ENCODE data around the gene ABHD14A.

ABHD14A gene

DNA sequence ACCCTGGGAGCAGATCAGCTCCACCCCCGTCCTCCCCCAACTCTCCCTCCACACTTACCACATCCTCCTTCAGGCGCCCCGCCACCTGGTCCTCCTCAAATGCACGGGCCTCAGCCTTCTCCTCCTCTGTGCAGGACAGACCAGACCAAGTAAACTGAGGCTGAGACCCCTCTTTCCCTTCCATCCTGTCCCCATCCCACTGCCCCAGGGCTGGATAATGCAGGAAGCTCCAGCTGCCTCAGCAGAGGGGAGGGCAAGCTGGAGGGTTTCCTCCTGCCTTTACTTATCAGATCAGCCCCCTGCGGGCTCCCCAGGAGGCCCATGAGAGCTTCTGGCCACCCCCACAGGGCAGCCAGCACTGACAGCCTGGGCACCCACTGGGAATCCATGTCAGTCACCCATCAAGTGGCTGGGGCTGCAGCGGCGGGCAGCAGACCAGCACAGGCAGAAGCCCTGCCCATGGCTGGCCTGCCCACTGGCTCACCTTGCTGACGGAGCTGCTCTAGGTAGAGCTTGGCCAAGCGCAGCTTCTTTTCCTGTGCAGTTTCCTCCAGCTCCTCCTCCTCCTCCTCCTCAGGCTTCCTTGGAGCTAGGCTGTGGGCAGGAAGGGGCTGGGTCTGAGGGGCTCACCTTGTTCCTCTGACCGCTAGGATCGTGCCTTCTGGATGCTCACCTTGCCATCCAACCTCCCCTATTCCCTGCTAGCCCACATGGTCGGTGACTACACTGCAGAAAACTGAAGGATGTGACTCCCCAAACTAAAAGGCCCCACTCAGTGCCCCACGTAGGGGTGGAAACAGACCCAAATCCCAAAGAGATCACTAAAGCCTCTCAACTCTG is 37.0 kb upstream of the ABHD14A start:
- no peak overlapping the region for H3K4me2 ChIP-seq (ENCODE audit: low read depth, low read length, poor library complexity, severe bottlenecking)
- no peak for TF ChIP-seq EZH2phosphoT487 (conservative IDR thresholded peaks at IDR 0.05; ENCODE audit: low read length)
- TF ChIP-seq, protein P1, sequence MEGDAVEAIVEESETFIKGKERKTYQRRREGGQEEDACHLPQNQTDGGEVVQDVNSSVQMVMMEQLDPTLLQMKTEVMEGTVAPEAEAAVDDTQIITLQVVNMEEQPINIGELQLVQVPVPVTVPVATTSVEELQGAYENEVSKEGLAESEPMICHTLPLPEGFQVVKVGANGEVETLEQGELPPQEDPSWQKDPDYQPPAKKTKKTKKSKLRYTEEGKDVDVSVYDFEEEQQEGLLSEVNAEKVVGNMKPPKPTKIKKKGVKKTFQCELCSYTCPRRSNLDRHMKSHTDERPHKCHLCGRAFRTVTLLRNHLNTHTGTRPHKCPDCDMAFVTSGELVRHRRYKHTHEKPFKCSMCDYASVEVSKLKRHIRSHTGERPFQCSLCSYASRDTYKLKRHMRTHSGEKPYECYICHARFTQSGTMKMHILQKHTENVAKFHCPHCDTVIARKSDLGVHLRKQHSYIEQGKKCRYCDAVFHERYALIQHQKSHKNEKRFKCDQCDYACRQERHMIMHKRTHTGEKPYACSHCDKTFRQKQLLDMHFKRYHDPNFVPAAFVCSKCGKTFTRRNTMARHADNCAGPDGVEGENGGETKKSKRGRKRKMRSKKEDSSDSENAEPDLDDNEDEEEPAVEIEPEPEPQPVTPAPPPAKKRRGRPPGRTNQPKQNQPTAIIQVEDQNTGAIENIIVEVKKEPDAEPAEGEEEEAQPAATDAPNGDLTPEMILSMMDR (IDR thresholded peaks at IDR 0.05; ENCODE audit: insufficient read depth, low read length, poor library complexity, severe bottlenecking): no peak
- no peaks in the 10 kb centered on the region for H4K20me1 ChIP-seq (ENCODE audit: low read depth, low read length)
- H3F3A ChIP-seq (ENCODE audit: insufficient read depth): no peaks in the 10 kb centered on the region
- peaks cover 24% of the 10 kb centered on the region for H3K79me2 ChIP-seq (ENCODE audit: insufficient read depth, low read length)
- H3K9me2 ChIP-seq (replicated peaks; ENCODE audit: insufficient read depth, low read length): no peaks in the 10 kb centered on the region
- H3K9ac ChIP-seq (ENCODE audit: low read length): no peak overlapping the region
- no peak overlapping the region for H3K27ac ChIP-seq (ENCODE audit: low read depth, low read length)
- no peak overlapping the region for H3K4me3 ChIP-seq (ENCODE audit: insufficient read depth, low read length, poor library complexity, severe bottlenecking)
- H3K27me3 ChIP-seq (ENCODE audit: low read length): no peaks in the 10 kb centered on the region
- H2AFZ ChIP-seq (ENCODE audit: low read depth, low read length, severe bottlenecking): no peak overlapping the region
- no peaks in the 10 kb centered on the region for H3K36me3 ChIP-seq (ENCODE audit: low read length)
- no peaks in the 10 kb centered on the region for H3K9me3 ChIP-seq (ENCODE audit: insufficient read depth, low read length)

DNA sequence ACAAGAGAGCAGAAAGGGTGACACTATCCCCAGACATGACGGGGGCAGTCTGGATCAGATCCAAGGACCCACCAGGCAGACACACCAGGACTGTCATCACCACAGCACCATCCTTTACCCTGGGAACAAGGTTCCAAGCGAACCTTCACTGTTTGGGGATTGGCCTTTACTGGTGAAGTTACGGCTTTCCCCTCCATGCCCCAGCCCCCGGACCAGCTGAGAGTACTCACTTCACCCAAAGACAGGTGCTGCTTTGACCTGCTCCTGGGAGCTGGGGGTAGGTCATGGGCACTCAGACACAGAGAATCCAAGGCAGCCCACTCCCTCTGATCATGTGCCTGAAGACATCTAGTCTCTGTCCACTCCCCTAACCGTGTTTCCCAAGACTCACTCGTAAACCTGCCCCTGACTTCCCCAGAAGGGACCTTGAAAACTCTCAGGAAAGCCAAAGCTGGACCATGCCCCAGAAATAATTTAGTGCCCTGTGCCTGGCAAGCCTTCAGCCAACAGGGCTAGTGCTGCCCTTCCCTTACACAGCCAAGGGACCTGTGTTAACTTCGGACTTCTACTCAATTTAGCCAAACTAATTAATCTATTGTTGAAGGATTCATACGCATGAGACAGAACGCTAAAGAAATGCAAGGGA is 36.0 kb upstream of the ABHD14A start:
- H3K4me2 ChIP-seq (ENCODE audit: low read depth, low read length, poor library complexity, severe bottlenecking): no peak overlapping the region
- no peaks in the 10 kb centered on the region for H4K20me1 ChIP-seq (ENCODE audit: low read depth, low read length)
- H3K79me2 ChIP-seq (ENCODE audit: insufficient read depth, low read length): peaks cover 24% of the 10 kb centered on the region
- no peaks in the 10 kb centered on the region for H3F3A ChIP-seq (ENCODE audit: insufficient read depth)
- no peak overlapping the region for H2AFZ ChIP-seq (ENCODE audit: low read depth, low read length, severe bottlenecking)
- H3K36me3 ChIP-seq (ENCODE audit: low read length): no peaks in the 10 kb centered on the region
- no peak overlapping the region for H3K27ac ChIP-seq (ENCODE audit: low read depth, low read length)
- H3K27me3 ChIP-seq (ENCODE audit: low read length): no peaks in the 10 kb centered on the region
- no peaks in the 10 kb centered on the region for H3K9me2 ChIP-seq (replicated peaks; ENCODE audit: insufficient read depth, low read length)
- H3K9ac ChIP-seq (ENCODE audit: low read length): no peak overlapping the region
- TF ChIP-seq EZH2phosphoT487 (conservative IDR thresholded peaks at IDR 0.05; ENCODE audit: low read length): no peak
- TF ChIP-seq, protein P1 (IDR thresholded peaks at IDR 0.05; ENCODE audit: insufficient read depth, low read length, poor library complexity, severe bottlenecking): no peak
- H3K9me3 ChIP-seq (ENCODE audit: insufficient read depth, low read length): no peaks in the 10 kb centered on the region
- no peak overlapping the region for H3K4me3 ChIP-seq (ENCODE audit: insufficient read depth, low read length, poor library complexity, severe bottlenecking)

DNA sequence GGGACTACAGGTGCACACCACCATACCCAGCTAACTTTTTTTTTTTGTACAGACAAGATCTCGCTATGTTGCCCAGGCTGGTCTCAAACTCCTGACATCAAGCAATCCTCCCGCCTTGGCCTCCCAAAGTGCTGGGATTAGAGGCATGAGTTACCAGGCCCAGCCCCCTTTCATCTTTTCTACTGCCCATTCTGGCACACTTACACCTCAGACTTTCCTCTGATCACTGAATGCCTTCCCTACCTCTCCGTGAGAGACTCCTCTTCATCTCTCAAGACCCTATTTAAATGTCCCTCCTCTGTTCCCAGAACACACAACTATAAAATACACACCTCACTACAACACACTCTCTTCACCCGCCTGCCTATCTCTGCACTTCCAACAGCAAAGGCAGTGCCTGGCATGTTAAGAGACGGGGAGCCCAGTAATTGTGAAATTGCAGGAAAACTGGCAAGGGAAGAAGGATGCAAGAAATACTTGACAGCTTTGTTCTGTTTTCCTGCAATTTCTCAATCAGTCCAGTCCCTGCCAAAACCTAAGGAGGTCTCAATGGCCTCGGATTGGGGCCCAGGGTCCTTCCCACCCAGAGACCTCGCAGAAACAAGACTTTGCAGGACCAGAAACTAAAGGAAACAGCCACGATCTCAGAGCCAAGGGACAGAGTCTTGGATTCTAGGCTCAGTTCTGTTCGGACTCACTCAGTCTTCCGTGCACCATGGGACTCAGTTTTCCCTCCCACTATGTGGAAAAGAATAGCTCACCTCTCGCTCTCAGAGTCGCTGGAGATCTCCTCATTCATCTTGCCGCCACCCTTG is 34.0 kb upstream of the ABHD14A start:
- H2AFZ ChIP-seq (ENCODE audit: low read depth, low read length, severe bottlenecking): peak overlapping the region; percentile 63

More for the DNA sequence above, 34.0 kb upstream of the ABHD14A start:
- Histone ChIP-seq H3K9me3 (ENCODE audit: insufficient read depth, low read length) (no peaks in the 10 kb centered on the region), H3K9me2 (replicated peaks; ENCODE audit: insufficient read depth, low read length) (no peaks in the 10 kb centered on the region), H3K79me2 (ENCODE audit: insufficient read depth, low read length) (peaks cover 24% of the 10 kb centered on the region), H3K9ac (ENCODE audit: low read length) (peak overlapping the region; percentile 83), H3K4me3 (ENCODE audit: insufficient read depth, low read length, poor library complexity, severe bottlenecking) (peak overlapping the region; percentile 85), H3K4me2 (ENCODE audit: low read depth, low read length, poor library complexity, severe bottlenecking) (peak overlapping the region; percentile 79), H3K27ac (ENCODE audit: low read depth, low read length) (no peak overlapping the region), H3F3A (ENCODE audit: insufficient read depth) (no peaks in the 10 kb centered on the region), H3K27me3 (ENCODE audit: low read length) (no peaks in the 10 kb centered on the region), H4K20me1 (ENCODE audit: low read depth, low read length) (no peaks in the 10 kb centered on the region), H3K36me3 (ENCODE audit: low read length) (no peaks in the 10 kb centered on the region)
- TF ChIP-seq EZH2phosphoT487 (conservative IDR thresholded peaks at IDR 0.05; ENCODE audit: low read length): no peak
- TF ChIP-seq, protein P1 (IDR thresholded peaks at IDR 0.05; ENCODE audit: insufficient read depth, low read length, poor library complexity, severe bottlenecking): no peak

Data from SU-DHL-6 (cell line).